Psoas muscle (tissue), 8 donors: ENCODE results near the gene SLF2. TPM values are rescaled to one million over a fixed set of nuclear protein-coding genes. Genes with fewer than 3 reads are reported as not detected.

Experiments used
- ATAC-seq, 4 donors: fragments of 200-7000 bp; cut with Tn5 transposase; one replicate each; pipeline ENCODE4 v1.9.1; 2020; ENCODE audit warnings: moderate library complexity in 3 of 4, mild to moderate bottlenecking in 2 of 4
- DNase-seq, 2 donors: peaks; one replicate each; pipeline ENCODE4 v3.0.0-alpha.2; 2020
- H3K27ac ChIP-seq: fragments of 200-600 bp; one replicate; pipeline ENCODE4 v1.8.0; 2022
- H3K27me3 ChIP-seq, 3 donors: fragments of 200-600 bp in 1 of 3; one replicate each; pipeline versions ENCODE4 v1.6.1 to v1.8.0; 2013 to 2022; ENCODE audit warnings: low read length in 2 of 3, mild to moderate bottlenecking in 2 of 3, moderate library complexity in 1 of 3; ENCODE audit not compliant: insufficient read depth in 3 of 3
- H3K36me3 ChIP-seq, 2 donors: fragments of 200-600 bp in 1 of 2; one replicate each; pipeline versions ENCODE4 v1.6.1 to v1.8.0; 2013 to 2022; ENCODE audit warnings: low read depth in 1 of 2, mild to moderate bottlenecking in 1 of 2, moderate library complexity in 1 of 2; ENCODE audit not compliant: insufficient read depth in 1 of 2
- H3K4me1 ChIP-seq: fragments of 200-600 bp; one replicate; pipeline ENCODE4 v1.8.0; 2022
- H3K4me3 ChIP-seq: fragments of 200-600 bp; one replicate; pipeline ENCODE4 v1.8.0; 2022; ENCODE audit warnings: mild to moderate bottlenecking
- H3K9me3 ChIP-seq: fragments of 200-600 bp; one replicate; pipeline ENCODE4 v1.8.0; 2022
- CTCF ChIP-seq: fragments of 200-600 bp; IDR thresholded peaks from one replicate; pipeline ENCODE4 v1.8.0; 2022; ENCODE audit warnings: antibody characterized with exemption
- WGBS, 3 donors: extraction: QIAGEN DNeasy Blood & Tissue Kit; methylation state at CpG; one replicate each; pipeline versions ENCODE4 v1.1.6 to v1.1.7; 2013; 5-methylcytosine and 5-hydroxymethylcytosine counted together
- intact Hi-C, 2 donors: fragments of 100-400 bp; cut with DNase I; formaldehyde crosslinking; loops; one replicate each; pipeline versions ENCODE4 v1.11.0 to v1.14.2; 2022
- polyA plus RNA-seq, 3 donors: library from polyadenylated mRNA; stranded (reverse); fragments of 200-250 nt; gene quantifications; one replicate each; pipeline ENCODE4 v1.2.3, GENCODE V29; 2013
- total RNA-seq, 4 donors: library from RNA; stranded (reverse); fragmentation: NEBNext Ultra II Directional in 2 of 4; extraction: Animal tissue kit (Norgen Biotek cat#: 25700) in 2 of 4; gene quantifications; one replicate each; pipeline versions ENCODE4 v1.2.1 to v1.2.4, GENCODE V29; 2021 to 2023
- donor health status: healthy with polysubstance abuse.
- donor health status: DM: no; HTN: no; CAD: no; lungs with moderate emphysema.
- donor health status: Bipolar disorder and iron deficiency.
- donor health status: healthy.
- donor health status: DM: yes; HTN: yes; CAD: no.
- donor health status: DM: no; HTN: no; CAD: no.
- donor health status: DM: no; HTN: no; CAD: no.
- donor health status: DM: yes; HTN: yes; CAD: no.

The SLF2 gene
- total and polyA plus RNA-seq, 7 donors = 8.0 to 26.9 (median 20.1) TPM

- Histone ChIP-seq H3K27ac (peak overlapping the region; percentile 100), H3K36me3 (peaks cover 0 to 24% of the 10 kb centered on the region in 2 donors), H3K4me3 (peak overlapping the region; percentile 93), H3K9me3 (no peaks in the 10 kb centered on the region), H3K27me3 (no peaks in the 10 kb centered on the region), H3K4me1 (peaks cover 41% of the 10 kb centered on the region)
- intact Hi-C loops = no loop called here
- ATAC-seq = peak; percentile 68 to 78 (median 72)
- peak; percentile 98 for TF ChIP-seq CTCF
- 0% methylated on average over 43 to 83 of the region's 83 CpGs for WGBS, 3 donors
- DNase-seq = peak; percentile 88 to 93
These were observed 86.4 kb downstream of the SLF2 start for GRCh38 chr10:100998991-100999741.

GRCh38 chr10:100999742-101000126, 87.0 kb downstream of the SLF2 start, which contains the start of gene LZTS2:
Gene LZTS2, plus strand, starts transcription at chr10:100999808. Its CDS starts 2,731 bp downstream, at chr10:101002539.
- Histone ChIP-seq H3K4me3 (peak within 1 kb of the TSS; percentile 93), H3K27me3 (no peaks in the 10 kb centered on the region), H3K27ac (peak within 1 kb of the TSS; percentile 100), H3K36me3 (peaks cover 0 to 24% of the 10 kb centered on the region in 2 donors), H3K9me3 (no peaks in the 10 kb centered on the region), H3K4me1 (peaks cover 45% of the 10 kb centered on the region)
- DNase-seq (no peak), ATAC-seq (no peak)
- intact Hi-C loops = no loop called here
- 0 to 2% (median 0%) methylated on average over 3 to 44 of the region's 44 CpGs for WGBS, 3 donors
- TF ChIP-seq CTCF = no peak

GRCh38 chr10:101000127-101000914, 87.6 kb downstream of the SLF2 start:
- DNase-seq = peak in 1 of 2 donors; percentile 44
- no peak for ATAC-seq
- H3K4me3 ChIP-seq = peak overlapping the region; percentile 93

More at GRCh38 chr10:101000127-101000914, 87.6 kb downstream of the SLF2 start:
- intact Hi-C loops = no loop called here
- H3K27ac ChIP-seq = peak overlapping the region; percentile 100
- H3K4me1 ChIP-seq = peaks cover 46% of the 10 kb centered on the region
- peaks cover 0 to 30% of the 10 kb centered on the region in 2 donors for H3K36me3 ChIP-seq
- 2 to 9% (median 3%) methylated on average over 17 to 19 of the region's 19 CpGs for WGBS, 3 donors
- no peak for TF ChIP-seq CTCF
- no peaks in the 10 kb centered on the region for H3K9me3 ChIP-seq
- no peaks in the 10 kb centered on the region for H3K27me3 ChIP-seq
